Subcutaneous abdominal adipose tissue (tissue), 5 donors: Measurements from ENCODE around the gene SLC35A4.

Experiments used
- H3K27ac ChIP-seq: one replicate; pipeline ENCODE4 v1.7.0; 2013; ENCODE audit warnings: low read depth, mild to moderate bottlenecking, inconsistent platforms, low read length, moderate library complexity
- H3K27me3 ChIP-seq, 5 donors: one replicate each; pipeline ENCODE4 v1.7.0; 2013; ENCODE audit warnings: low read length in 5 of 5, inconsistent platforms in 1 of 5; ENCODE audit not compliant: control insufficient read depth in 5 of 5, insufficient read depth in 4 of 5
- H3K36me3 ChIP-seq, 5 donors: one replicate each; pipeline ENCODE4 v1.7.0; 2013; ENCODE audit warnings: low read length in 5 of 5; ENCODE audit not compliant: control insufficient read depth in 5 of 5, insufficient read depth in 5 of 5
- H3K4me1 ChIP-seq, 5 donors: one replicate each; pipeline ENCODE4 v1.7.0; 2013; ENCODE audit warnings: low read length in 5 of 5, mild to moderate bottlenecking in 3 of 5, moderate library complexity in 1 of 5; ENCODE audit not compliant: control insufficient read depth in 5 of 5, insufficient read depth in 5 of 5
- H3K4me3 ChIP-seq, 5 donors: one replicate each; pipeline ENCODE4 v1.7.0; 2013; ENCODE audit warnings: low read length in 5 of 5, low read depth in 1 of 5
- H3K9ac ChIP-seq, 5 donors: one replicate each; pipeline ENCODE4 v1.7.0; 2013; ENCODE audit warnings: low read length in 5 of 5, mild to moderate bottlenecking in 4 of 5, moderate library complexity in 3 of 5
- H3K9me3 ChIP-seq, 5 donors: one replicate each; pipeline ENCODE4 v1.7.0; 2013; ENCODE audit warnings: low read length in 5 of 5; ENCODE audit not compliant: control insufficient read depth in 5 of 5
- donor health status: healthy.
- donor health status: healthy.
- donor health status: healthy.
- donor health status: healthy.
- donor health status: healthy.

Gene SLC35A4

DNA sequence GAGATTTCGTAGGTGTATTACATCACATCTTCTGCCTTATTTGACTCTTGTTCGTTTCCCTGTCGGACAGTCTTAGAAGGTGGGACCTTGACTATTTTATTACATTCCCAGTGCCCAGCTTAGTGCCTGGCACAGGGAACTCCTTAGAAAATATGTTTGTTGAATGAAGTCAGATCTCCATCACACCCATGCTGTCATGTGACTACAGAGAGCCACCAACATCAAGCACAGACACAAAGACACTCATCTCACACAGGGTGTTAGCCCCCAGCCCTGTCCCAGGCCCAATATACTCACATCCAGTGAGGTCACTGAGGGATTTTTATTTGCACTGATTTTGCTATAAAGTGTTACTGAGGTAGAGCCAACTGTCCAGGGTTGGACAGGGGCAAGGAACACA lies 6.7 kb upstream of the SLC35A4 start:
- H3K36me3 ChIP-seq: peaks cover 6 to 34% (median 24%) of the 10 kb centered on the region in 5 donors
- peak overlapping the region; percentile 84 for H3K27ac ChIP-seq
- H3K9ac ChIP-seq: peak overlapping the region in 2 of 5 donors; percentile 92 to 94
- peaks cover 6 to 37% (median 21%) of the 10 kb centered on the region in 5 donors for H3K4me1 ChIP-seq
- peak overlapping the region in 2 of 5 donors; percentile 81 to 85 for H3K4me3 ChIP-seq
- H3K9me3 ChIP-seq: no peaks in the 10 kb centered on the region
- no peaks in the 10 kb centered on the region for H3K27me3 ChIP-seq

DNA sequence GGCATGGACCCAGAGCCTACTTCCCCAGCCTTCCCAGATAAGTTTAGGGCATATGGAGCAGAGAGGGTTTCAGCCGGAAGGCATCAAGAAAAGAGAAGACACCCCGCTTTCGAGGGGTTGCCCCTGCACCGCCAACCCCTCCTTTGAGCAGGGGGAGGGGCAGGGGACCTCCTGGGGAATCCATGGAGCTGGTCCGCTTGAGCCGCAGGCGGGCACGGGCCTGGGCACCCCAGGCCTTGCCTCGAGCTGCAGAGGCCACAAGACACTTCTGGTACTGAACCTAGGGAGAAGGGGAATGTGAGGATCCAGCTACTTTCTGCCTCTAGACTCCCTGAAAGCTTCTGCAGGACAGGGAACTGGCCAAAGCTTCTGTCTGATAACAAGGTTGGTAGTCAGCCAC lies 6.1 kb upstream of the SLC35A4 start:
- Histone ChIP-seq H3K36me3 (peaks cover 2 to 34% (median 21%) of the 10 kb centered on the region in 5 donors), H3K9me3 (no peaks in the 10 kb centered on the region), H3K4me3 (no peak overlapping the region), H3K27ac (no peak overlapping the region), H3K4me1 (peaks cover 8 to 42% (median 26%) of the 10 kb centered on the region in 5 donors), H3K27me3 (no peaks in the 10 kb centered on the region), H3K9ac (no peak overlapping the region)

DNA sequence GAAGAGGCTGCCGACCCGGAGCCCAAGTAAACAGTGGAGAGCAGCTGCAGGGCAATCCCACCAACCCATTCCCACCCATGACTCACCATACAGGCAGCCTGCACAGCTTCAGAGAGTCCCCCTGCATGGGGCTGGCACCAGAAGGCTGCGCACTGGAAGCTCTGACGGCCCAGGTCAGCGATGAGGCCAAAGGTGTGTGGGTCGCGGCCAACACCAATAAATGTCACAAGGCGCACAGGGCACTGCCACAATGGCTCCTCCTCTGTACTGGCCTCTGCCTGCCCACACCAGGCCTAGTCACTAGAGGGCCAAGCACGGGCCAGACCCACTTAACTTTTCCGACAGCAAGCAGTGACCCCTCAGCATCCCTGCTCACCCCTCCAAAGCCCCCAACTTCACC lies 4.4 kb upstream of the SLC35A4 start:
- H3K9me3 ChIP-seq: no peaks in the 10 kb centered on the region
- H3K9ac ChIP-seq: no peak overlapping the region
- no peaks in the 10 kb centered on the region for H3K27me3 ChIP-seq
- no peak overlapping the region for H3K27ac ChIP-seq
- H3K4me1 ChIP-seq: peaks cover 13 to 54% (median 36%) of the 10 kb centered on the region in 5 donors
- no peak overlapping the region for H3K4me3 ChIP-seq
- peaks cover 0 to 34% (median 21%) of the 10 kb centered on the region in 5 donors for H3K36me3 ChIP-seq

DNA sequence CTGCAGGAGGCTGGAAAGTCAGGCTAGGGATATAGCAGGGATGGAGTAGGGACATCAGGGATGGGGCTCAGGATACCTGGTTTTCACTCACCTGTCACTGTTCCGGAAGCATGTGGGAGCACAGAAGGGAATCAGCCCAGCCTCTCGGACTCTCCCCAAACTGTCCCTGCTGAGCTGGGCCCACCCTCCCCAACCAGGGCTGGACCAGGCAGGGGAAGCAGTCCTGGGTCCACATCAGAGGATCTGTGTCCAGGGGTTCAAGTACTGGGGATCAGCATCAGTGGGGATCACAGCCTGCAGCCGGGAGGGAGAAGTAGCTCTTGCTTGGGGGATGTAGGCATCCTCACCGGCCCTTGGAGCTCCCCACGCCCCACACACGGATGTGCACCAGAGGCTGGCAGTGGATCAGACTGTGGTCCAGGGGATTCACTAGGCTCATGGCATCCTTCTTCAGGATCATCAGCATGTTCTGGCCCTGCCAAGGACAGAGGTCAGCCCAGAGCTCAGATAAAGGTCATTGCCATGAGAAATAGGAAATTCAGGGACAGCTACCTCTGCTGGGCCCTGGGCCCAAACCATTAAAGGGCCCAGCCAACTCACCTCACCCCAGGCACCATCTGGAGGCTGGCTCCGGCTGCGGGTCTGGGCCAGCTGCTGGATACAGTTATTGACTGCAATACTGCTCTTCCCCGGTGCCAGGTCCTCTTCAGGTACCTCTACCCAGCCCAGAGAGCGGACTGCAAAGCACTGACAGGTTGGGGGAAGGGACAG lies 2.7 kb upstream of the SLC35A4 start:
- H3K27ac ChIP-seq: no peak overlapping the region
- peaks cover 11 to 54% (median 37%) of the 10 kb centered on the region in 5 donors for H3K4me1 ChIP-seq

DNA sequence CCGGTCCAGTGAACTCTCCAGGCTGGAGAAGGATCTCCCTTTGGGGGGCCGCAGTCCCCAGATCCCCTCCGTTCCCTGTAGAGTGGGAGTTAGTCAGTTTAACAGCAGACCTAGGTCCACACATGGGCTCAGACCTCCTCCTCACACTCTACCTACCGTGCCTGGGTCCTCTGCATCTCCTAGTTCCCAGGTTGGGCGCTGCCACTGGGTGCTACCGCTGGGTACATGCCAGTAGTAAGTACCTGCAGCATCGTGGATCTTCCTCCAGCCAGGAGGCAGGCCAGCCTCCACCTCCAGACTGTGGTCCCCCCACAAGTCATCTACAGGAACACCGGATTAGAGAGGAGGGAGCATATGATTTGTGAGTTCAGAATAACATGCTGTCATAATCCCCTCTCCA lies 1.0 kb upstream of the SLC35A4 start:
- Histone ChIP-seq H3K4me1 (peaks cover 7 to 53% (median 35%) of the 10 kb centered on the region in 5 donors), H3K27ac (peak overlapping the region; percentile 84), H3K36me3 (peaks cover 0 to 56% (median 40%) of the 10 kb centered on the region in 5 donors), H3K27me3 (no peaks in the 10 kb centered on the region), H3K9ac (peak overlapping the region; percentile 78 to 84 (median 79)), H3K9me3 (no peaks in the 10 kb centered on the region), H3K4me3 (peak overlapping the region; percentile 78 to 88 (median 86))

More for the DNA sequence above, 2.7 kb upstream of the SLC35A4 start:
- no peaks in the 10 kb centered on the region for H3K9me3 ChIP-seq
- H3K36me3 ChIP-seq: peaks cover 0 to 44% (median 28%) of the 10 kb centered on the region in 5 donors
- no peak overlapping the region for H3K4me3 ChIP-seq
- peak overlapping the region in 1 of 5 donors; percentile 35 for H3K9ac ChIP-seq
- no peaks in the 10 kb centered on the region for H3K27me3 ChIP-seq

DNA sequence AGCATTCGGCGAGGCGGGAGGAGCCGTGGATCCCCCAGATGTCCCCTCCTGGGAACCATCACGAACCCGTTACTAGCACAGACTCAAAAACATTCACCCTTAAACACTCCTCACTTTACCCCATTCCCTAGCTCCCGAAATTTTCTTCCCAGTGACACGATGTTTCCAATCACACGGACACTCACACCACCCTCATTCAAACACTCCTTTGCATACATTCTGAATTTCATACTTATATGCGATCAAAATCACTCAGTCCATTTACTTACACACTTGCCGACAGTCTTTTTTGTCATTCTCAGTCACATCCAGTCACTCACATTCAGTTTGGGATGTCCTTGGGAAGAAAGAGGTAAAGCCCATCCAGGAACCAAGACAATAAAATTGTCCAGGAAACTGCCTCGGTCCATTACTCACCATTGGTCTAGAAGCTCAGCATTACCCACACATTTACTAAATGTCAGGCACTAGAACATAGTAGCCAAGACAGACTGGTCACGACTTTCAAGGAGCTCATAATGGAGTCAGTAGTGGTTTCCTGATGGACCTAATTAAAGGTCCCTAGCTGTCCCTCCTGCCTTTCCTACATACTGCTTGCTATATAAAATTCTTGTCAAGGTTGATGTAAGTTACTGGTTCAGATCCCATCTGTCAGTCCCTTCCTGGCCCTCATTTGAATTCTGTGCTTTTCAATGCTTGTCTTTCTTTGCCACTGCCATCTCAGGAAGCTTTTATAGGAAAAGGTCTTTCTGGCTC lies 574 bp downstream of the SLC35A4 start:
- H3K27ac ChIP-seq: peak overlapping the region; percentile 84
- no peaks in the 10 kb centered on the region for H3K27me3 ChIP-seq
- peaks cover 0 to 49% (median 38%) of the 10 kb centered on the region in 5 donors for H3K36me3 ChIP-seq
- peaks cover 7 to 69% (median 49%) of the 10 kb centered on the region in 5 donors for H3K4me1 ChIP-seq
- no peaks in the 10 kb centered on the region for H3K9me3 ChIP-seq
- H3K4me3 ChIP-seq: peak overlapping the region; percentile 78 to 96 (median 88)
- peak overlapping the region; percentile 82 to 84 (median 83) for H3K9ac ChIP-seq

DNA sequence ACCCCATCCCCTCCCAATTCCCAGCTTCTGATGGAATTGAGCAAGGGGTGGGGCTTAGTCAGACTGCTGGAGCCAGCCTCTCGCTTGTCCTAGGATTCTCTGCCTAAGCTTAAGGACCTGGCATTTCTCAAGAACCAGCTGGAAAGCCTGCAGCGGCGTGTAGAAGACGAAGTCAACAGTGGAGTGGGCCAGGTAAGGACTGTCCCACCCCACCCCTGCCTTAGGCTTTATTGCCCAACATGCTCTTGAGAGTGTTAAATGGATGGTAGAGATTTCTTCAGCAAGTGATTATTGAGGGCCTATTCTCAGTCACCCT lies 1.1 kb downstream of the SLC35A4 start:
- Histone ChIP-seq H3K27ac (peak overlapping the region; percentile 84), H3K36me3 (peaks cover 0 to 44% (median 32%) of the 10 kb centered on the region in 5 donors), H3K27me3 (no peaks in the 10 kb centered on the region), H3K4me1 (peaks cover 7 to 71% (median 49%) of the 10 kb centered on the region in 5 donors), H3K9me3 (no peaks in the 10 kb centered on the region), H3K4me3 (peak overlapping the region in 3 of 5 donors; percentile 88 to 96 (median 88)), H3K9ac (peak overlapping the region in 2 of 5 donors; percentile 84)

DNA sequence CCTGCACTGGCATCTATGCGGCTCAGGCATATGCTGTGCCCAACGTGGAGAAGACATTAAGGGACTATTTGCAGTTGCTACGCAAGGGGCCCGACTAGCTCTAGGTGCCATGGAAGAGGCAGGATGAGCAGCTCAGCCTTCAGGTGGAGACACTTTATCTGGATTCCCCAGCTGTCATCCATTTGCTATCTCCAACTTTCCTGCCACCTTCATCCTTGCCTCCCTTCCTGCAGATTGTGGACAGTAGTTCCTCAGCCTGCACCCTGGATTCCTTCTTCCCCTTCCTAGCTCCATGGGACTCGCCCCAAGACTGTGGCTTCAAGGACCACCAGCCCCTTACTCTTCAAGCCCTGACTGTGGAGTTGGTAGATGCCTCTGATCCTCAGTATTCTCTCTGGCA lies 2.0 kb downstream of the SLC35A4 start:
- H3K9ac ChIP-seq: no peak overlapping the region
- no peaks in the 10 kb centered on the region for H3K9me3 ChIP-seq
- H3K36me3 ChIP-seq: peaks cover 0 to 35% (median 25%) of the 10 kb centered on the region in 5 donors
- peaks cover 7 to 79% (median 57%) of the 10 kb centered on the region in 5 donors for H3K4me1 ChIP-seq
- no peaks in the 10 kb centered on the region for H3K27me3 ChIP-seq
- no peak overlapping the region for H3K4me3 ChIP-seq
- no peak overlapping the region for H3K27ac ChIP-seq

DNA sequence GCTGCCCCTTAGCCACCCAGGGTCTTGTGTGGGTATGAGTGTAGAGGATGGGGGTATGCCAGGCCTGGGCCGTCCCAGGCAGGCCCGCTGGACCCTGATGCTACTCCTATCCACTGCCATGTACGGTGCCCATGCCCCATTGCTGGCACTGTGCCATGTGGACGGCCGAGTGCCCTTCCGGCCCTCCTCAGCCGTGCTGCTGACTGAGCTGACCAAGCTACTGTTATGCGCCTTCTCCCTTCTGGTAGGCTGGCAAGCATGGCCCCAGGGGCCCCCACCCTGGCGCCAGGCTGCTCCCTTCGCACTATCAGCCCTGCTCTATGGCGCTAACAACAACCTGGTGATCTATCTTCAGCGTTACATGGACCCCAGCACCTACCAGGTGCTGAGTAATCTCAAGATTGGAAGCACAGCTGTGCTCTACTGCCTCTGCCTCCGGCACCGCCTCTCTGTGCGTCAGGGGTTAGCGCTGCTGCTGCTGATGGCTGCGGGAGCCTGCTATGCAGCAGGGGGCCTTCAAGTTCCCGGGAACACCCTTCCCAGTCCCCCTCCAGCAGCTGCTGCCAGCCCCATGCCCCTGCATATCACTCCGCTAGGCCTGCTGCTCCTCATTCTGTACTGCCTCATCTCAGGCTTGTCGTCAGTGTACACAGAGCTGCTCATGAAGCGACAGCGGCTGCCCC lies 2.6 kb downstream of the SLC35A4 start:
- no peak overlapping the region for H3K4me3 ChIP-seq
- H3K27ac ChIP-seq: no peak overlapping the region
- H3K9me3 ChIP-seq: no peaks in the 10 kb centered on the region
- H3K9ac ChIP-seq: no peak overlapping the region
- no peaks in the 10 kb centered on the region for H3K27me3 ChIP-seq
- peaks cover 0 to 31% (median 23%) of the 10 kb centered on the region in 5 donors for H3K36me3 ChIP-seq
- H3K4me1 ChIP-seq: peaks cover 7 to 76% (median 59%) of the 10 kb centered on the region in 5 donors
